Measurements from ENCODE around the gene ADGRV1. TPM values are rescaled to one million over a fixed set of nuclear protein-coding genes. Genes with fewer than 3 reads are reported as not detected.
"Not testable (repeated sequence)": the region's sequence is repeated elsewhere in the genome, so short reads cannot be mapped to it uniquely, and the experiment has no call there.

The ADGRV1 gene
- total and polyA plus RNA-seq, 7 donors = 0.05 to 0.83 (median 0.11) TPM; not detected in 1

DNA sequence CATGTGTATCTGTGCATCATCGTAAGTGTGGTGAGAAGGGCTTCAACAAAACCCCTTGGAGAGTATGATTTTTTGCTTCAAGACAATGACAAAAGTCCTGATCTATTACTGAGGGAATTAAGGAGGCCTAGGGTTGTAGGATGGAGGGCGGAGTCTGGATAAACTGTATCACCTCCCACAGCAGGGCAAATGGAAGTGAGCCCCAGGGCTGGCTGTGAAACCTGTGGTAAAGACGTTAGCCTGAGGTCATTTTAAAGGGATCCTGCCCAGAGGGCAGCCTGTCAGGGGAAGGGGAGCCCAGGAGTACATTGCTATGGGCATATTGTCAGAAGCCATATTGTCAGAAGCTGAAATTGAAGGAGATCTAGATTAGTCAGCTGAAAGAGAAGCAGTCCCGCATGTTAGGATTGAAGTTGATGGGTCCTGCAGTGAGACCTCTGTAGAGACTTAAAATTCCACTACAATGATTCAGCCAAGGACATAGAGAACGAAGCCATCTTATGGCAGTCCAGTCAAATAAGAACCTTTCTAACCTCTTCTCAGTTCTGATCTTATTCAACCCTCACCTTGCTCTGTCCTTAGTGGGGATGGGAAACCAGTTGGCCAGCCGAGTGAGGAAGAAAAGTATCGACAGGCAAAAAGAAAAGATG lies 26.9 kb downstream of the ADGRV1 start:
- no peak overlapping the region for H3K4me3 ChIP-seq
- 74 to 77% (median 76%) methylated on average over 7 of the region's 7 CpGs for WGBS, 3 donors
- TF ChIP-seq, protein P1, sequence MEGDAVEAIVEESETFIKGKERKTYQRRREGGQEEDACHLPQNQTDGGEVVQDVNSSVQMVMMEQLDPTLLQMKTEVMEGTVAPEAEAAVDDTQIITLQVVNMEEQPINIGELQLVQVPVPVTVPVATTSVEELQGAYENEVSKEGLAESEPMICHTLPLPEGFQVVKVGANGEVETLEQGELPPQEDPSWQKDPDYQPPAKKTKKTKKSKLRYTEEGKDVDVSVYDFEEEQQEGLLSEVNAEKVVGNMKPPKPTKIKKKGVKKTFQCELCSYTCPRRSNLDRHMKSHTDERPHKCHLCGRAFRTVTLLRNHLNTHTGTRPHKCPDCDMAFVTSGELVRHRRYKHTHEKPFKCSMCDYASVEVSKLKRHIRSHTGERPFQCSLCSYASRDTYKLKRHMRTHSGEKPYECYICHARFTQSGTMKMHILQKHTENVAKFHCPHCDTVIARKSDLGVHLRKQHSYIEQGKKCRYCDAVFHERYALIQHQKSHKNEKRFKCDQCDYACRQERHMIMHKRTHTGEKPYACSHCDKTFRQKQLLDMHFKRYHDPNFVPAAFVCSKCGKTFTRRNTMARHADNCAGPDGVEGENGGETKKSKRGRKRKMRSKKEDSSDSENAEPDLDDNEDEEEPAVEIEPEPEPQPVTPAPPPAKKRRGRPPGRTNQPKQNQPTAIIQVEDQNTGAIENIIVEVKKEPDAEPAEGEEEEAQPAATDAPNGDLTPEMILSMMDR (IDR thresholded peaks at IDR 0.05) = no peak
- DNase-seq (no peak), ATAC-seq (no peak)
- no peaks in the 10 kb centered on the region for H3K9me3 ChIP-seq
- intact Hi-C loops (cut with DNase I) = no loop called here
- no peak overlapping the region for H3K27ac ChIP-seq
- H3K27me3 ChIP-seq (ENCODE audit: insufficient read depth in 3 of 3, low read length in 2 of 3) = peaks cover 0 to 6% (median 0%) of the 10 kb centered on the region in 3 donors
- no peaks in the 10 kb centered on the region for H3K36me3 ChIP-seq (ENCODE audit: insufficient read depth in 1 of 2, low read depth in 1 of 2)
- no peaks in the 10 kb centered on the region for H3K4me1 ChIP-seq

DNA sequence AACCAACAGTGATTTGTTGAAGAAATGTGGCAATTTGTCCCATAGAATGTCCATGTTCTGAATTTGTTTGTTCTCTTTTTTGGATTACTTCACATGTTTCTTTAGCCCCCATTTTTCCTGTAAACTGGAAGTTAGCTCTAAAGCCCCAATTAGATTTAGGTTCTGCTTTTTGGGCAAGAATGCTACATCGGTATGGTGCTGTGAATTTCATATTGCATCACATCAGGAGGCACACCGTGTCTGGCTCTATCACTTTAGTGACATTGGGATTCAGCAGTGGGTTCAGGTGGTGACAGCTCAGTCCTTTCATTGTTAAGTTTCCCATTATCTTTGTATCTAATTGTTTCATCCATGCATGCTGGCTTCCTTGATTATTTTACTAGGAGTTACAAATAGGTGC lies 27.9 kb downstream of the ADGRV1 start:
- intact Hi-C loops (cut with DNase I) = no loop called here
- no peak overlapping the region for H3K4me3 ChIP-seq
- TF ChIP-seq, protein P1 (IDR thresholded peaks at IDR 0.05) = no peak
- DNase-seq (no peak), ATAC-seq (no peak)
- peaks cover 0 to 6% (median 0%) of the 10 kb centered on the region in 3 donors for H3K27me3 ChIP-seq (ENCODE audit: insufficient read depth in 3 of 3, low read length in 2 of 3)
- H3K27ac ChIP-seq = no peak overlapping the region
- H3K9me3 ChIP-seq = no peaks in the 10 kb centered on the region
- WGBS, 3 donors = 86 to 90% (median 87%) methylated on average over 2 of the region's 2 CpGs
- H3K4me1 ChIP-seq = no peaks in the 10 kb centered on the region
- H3K36me3 ChIP-seq (ENCODE audit: insufficient read depth in 1 of 2, low read depth in 1 of 2) = no peaks in the 10 kb centered on the region

DNA sequence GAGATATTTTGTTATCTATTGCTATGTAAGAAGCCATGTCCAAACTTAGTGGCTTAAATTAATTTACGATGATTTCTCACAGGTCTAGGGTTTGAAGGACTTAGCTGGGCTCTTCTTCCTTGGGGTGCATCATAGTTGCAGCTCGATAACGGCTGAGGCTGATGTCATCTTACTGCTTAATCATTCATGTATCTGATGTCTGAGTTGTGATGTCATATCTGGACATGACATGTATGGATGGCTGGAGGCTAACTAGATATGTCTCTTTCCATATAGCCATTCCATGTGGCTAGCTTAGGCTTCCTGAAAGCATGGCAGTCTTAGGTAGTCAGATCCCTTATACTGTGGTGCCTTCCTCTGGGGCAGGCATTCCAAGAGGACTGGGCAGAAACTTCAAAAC lies 31.6 kb downstream of the ADGRV1 start:
- H3K4me1 ChIP-seq = no peaks in the 10 kb centered on the region
- no peak for DNase-seq
- H3K4me3 ChIP-seq = no peak overlapping the region
- no peak for ATAC-seq
- H3K36me3 ChIP-seq (ENCODE audit: insufficient read depth in 1 of 2, low read depth in 1 of 2) = no peaks in the 10 kb centered on the region
- intact Hi-C loops (cut with DNase I) = no loop called here
- TF ChIP-seq, protein P1 (IDR thresholded peaks at IDR 0.05) = no peak
- no peak overlapping the region for H3K27ac ChIP-seq
- WGBS, 3 donors = 88 to 92% (median 90%) methylated on average over 3 of the region's 3 CpGs
- peaks cover 0 to 6% (median 0%) of the 10 kb centered on the region in 3 donors for H3K27me3 ChIP-seq (ENCODE audit: insufficient read depth in 3 of 3, low read length in 2 of 3)
- no peaks in the 10 kb centered on the region for H3K9me3 ChIP-seq

DNA sequence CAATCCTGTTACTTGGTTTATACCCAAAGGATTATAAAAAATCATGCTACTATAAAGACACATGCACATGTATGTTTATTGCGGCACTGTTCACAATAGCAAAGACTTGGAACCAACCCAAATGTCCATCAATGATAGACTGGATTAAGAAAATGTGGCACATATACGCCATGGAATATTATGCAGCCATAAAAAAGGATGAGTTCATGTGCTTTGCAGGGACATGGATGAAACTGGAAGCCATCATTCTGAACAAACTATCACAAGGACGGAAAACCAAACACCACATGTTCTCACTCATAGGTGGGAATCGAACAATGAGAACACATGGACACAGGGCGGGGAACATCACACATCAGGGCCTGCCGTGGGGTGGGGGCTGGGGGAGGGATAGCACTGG lies 34.5 kb downstream of the ADGRV1 start:
- WGBS, 3 donors = 90% methylated on average over 6 of the region's 6 CpGs
- H3K9me3 ChIP-seq; H3K27ac ChIP-seq; H3K27me3 ChIP-seq (ENCODE audit: insufficient read depth in 3 of 3, low read length in 2 of 3); intact Hi-C loops (cut with DNase I); ATAC-seq; H3K4me3 ChIP-seq; DNase-seq; H3K36me3 ChIP-seq (ENCODE audit: insufficient read depth in 1 of 2, low read depth in 1 of 2); H3K4me1 ChIP-seq: not testable (repeated sequence)

DNA sequence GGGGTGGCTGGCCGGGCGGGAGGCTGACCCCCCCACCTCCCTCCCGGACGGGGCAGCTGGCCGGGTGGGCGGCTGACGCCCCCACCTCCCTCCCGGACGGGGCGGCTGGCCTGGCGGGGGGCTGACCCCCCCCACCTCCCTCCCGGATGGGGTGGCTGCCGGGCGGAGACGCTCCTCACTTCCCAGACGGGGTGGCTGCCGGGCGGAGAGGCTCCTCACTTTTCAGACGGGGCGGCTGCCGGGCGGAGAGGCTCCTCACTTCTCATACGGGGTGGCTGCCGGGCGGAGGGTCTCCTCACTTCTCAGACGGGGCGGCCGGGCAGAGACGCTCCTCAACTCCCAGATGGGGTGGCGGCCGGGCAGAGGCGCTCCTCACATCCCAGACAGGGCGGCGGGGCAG lies 37.2 kb downstream of the ADGRV1 start:
- WGBS, 3 donors = 98% methylated on average over 11 to 34 of the region's 34 CpGs; no CpG with 5 or more reads in 1 of the 3 donors
- H3K4me3 ChIP-seq; H3K27ac ChIP-seq; intact Hi-C loops (cut with DNase I); H3K36me3 ChIP-seq (ENCODE audit: insufficient read depth in 1 of 2, low read depth in 1 of 2); H3K27me3 ChIP-seq (ENCODE audit: insufficient read depth in 3 of 3, low read length in 2 of 3); H3K9me3 ChIP-seq; DNase-seq; ATAC-seq; H3K4me1 ChIP-seq: not testable (repeated sequence)

DNA sequence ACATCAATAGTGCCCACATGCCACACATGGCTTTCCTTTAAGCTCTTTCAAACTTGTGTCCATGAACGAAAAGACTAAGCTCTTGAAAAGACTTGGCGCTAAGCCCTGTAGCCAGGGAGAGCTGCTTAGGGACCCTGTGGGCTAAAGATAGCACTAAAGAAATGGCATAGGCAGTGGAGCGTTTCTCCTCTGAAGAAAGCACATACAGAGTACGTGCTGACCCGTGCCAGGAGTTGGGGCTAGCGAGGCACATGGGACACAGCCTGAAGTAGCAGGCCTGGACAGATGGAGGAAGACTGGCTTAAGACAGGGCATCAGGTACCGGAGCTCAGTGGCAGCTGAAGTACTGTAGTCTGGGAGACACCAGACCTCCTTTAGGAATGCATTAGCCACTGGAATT lies 39.7 kb downstream of the ADGRV1 start:
- intact Hi-C loops (cut with DNase I) = no loop called here
- Histone ChIP-seq H3K27me3 (ENCODE audit: insufficient read depth in 3 of 3, low read length in 2 of 3) (peaks cover 0 to under 1% (median 0%) of the 10 kb centered on the region in 3 donors), H3K9me3 (no peaks in the 10 kb centered on the region), H3K27ac (no peak overlapping the region), H3K4me1 (no peaks in the 10 kb centered on the region), H3K4me3 (no peak overlapping the region), H3K36me3 (ENCODE audit: insufficient read depth in 1 of 2, low read depth in 1 of 2) (no peaks in the 10 kb centered on the region)
- TF ChIP-seq, protein P1 (IDR thresholded peaks at IDR 0.05) = no peak
- ATAC-seq (no peak), DNase-seq (no peak)
- 75 to 80% (median 80%) methylated on average over 7 of the region's 7 CpGs for WGBS, 3 donors

DNA sequence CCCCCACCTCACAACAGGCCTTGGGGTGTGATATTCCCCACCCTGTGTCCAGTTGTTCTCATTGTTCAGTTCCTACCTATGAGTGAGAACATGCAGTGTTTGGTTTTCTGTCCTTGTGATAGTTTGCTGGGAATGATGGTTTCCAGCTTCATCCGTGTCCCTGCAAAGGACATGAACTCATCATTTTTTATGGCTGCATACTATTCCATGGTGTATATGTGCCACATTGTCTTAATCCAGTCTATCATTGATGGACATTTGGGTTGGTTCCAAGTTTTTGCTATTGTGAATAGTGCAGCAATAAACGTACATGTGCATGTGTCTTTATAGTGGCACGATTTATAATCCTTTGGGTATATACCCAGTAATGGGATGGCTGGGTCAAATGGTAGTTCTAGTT lies 41.7 kb downstream of the ADGRV1 start:
- not testable (repeated sequence) for H3K9me3 ChIP-seq; ATAC-seq; H3K27me3 ChIP-seq (ENCODE audit: insufficient read depth in 3 of 3, low read length in 2 of 3)

More for the DNA sequence above, 41.7 kb downstream of the ADGRV1 start:
- H3K4me3 ChIP-seq; DNase-seq; H3K36me3 ChIP-seq (ENCODE audit: insufficient read depth in 1 of 2, low read depth in 1 of 2); H3K4me1 ChIP-seq; intact Hi-C loops (cut with DNase I); H3K27ac ChIP-seq: not testable (repeated sequence)
- 90 to 94% (median 90%) methylated on average over 3 of the region's 3 CpGs for WGBS, 3 donors
